ENCODE results near the gene TIMM13.

DNA sequence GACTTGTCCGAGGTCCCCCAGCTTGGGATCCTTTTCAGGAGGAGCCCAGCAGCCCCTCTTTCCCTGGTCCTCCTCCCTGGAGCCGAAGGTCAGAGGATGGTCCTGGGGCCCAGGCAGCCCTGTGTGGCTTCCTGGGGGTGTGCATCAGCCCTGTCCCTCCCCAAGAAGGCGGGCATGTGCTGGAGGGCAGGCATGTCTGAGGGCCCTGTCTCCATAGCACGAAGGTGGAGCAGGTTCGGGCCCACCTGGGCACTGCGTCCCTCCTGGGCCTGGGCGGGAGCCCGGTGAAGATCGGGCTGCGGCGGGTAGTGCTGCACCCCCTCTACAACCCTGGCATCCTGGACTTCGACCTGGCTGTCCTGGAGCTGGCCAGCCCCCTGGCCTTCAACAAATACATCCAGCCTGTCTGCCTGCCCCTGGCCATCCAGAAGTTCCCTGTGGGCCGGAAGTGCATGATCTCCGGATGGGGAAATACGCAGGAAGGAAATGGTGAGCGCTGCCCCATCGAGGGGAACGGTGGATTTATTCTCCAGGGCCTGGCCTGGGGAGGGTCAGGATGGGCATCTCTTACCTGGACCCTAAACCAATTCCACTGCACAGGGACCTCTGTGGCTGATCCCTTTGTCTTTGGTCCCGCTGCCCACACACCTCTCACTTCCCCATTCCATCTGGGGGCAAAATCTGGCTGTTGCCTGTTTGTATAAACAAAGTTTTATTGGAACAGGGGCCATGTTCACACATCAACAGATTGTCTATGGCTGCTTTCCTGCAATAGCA is 10.9 kb downstream of the TIMM13 start:
- TF ChIP-seq, protein P1, sequence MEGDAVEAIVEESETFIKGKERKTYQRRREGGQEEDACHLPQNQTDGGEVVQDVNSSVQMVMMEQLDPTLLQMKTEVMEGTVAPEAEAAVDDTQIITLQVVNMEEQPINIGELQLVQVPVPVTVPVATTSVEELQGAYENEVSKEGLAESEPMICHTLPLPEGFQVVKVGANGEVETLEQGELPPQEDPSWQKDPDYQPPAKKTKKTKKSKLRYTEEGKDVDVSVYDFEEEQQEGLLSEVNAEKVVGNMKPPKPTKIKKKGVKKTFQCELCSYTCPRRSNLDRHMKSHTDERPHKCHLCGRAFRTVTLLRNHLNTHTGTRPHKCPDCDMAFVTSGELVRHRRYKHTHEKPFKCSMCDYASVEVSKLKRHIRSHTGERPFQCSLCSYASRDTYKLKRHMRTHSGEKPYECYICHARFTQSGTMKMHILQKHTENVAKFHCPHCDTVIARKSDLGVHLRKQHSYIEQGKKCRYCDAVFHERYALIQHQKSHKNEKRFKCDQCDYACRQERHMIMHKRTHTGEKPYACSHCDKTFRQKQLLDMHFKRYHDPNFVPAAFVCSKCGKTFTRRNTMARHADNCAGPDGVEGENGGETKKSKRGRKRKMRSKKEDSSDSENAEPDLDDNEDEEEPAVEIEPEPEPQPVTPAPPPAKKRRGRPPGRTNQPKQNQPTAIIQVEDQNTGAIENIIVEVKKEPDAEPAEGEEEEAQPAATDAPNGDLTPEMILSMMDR (IDR thresholded peaks at IDR 0.05) = no peak
- no peak for TF ChIP-seq POLR2A (IDR thresholded peaks at IDR 0.05)
